GM23248 (cell line): ENCODE measurements around the gene HEXIM1.

Experiments used
- EZH2 ChIP-seq: fragments of 200-600 bp; sonication (generic); IDR thresholded peaks from 2 replicates; pipeline ENCODE4 v1.6.1; 2018; ENCODE audit warnings: antibody characterized with exemption, mild to moderate bottlenecking; ENCODE audit not compliant: insufficient read depth, poor library complexity, severe bottlenecking
- EZH2phosphoT487 ChIP-seq: fragments of 200-600 bp; sonication (generic); IDR thresholded peaks from 2 replicates; pipeline ENCODE4 v1.6.1; 2018; ENCODE audit warnings: antibody characterized with exemption, moderate library complexity, mild to moderate bottlenecking, low read depth; ENCODE audit not compliant: insufficient read depth

DNA sequence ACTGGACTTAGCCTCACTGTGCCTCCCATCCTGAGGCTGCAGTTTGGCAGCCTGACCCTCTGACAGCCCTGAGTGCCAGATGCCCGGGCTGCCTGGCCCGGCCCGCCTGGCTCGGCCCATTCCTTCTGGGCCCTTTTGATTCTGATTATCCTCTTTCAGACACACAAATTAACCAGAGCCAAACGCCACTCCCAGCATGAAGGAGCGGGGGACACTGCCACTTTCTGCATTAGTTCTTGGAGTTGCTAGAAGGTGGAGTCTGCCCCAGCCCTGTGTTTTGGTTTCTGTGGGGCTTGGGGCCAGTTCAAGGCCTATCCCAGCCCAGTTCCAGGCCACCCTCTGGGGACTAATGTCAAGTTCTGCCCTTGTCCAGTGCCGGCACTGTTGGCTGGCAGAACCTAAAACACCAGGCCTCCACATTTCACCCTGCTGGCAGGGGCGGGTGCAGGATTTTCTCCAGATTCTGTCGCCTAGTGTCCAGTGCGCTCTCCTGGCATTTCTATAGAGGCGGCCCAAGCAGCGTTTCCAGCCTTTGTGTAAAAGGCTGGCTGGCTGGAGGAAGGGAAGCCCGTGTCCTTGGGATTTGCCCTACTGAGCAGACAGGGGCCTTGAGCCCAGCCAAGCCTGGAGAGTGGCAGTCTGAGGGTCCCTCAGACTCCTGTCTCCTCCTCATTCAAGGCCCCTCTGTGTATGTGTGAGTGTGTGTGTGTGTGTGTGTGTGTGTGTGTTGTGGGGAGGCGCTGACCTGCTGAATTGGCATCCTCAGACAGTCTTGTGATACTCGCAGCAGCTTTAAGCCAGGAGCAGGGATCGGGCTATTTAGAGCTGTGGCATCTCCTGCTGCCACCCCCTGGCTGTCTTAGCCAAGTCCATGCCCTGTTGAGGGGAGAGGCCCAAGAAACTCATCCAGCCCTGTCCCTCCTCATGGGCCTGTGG lies 37.3 kb upstream of the HEXIM1 start:
- TF ChIP-seq EZH2 = no peak
- TF ChIP-seq EZH2phosphoT487 = no peak
